Vagina (tissue), 2 donors: Measurements from ENCODE around the gene DDIT4. TPM values are rescaled to one million over a fixed set of nuclear protein-coding genes. Genes with fewer than 3 reads are reported as not detected.

Experiments
- DNase-seq, 2 donors: peaks; one replicate each; pipeline ENCODE4 v3.0.0-alpha.2; 2017; ENCODE audit errors: extremely low spot score in 2 of 2
- H3K27ac ChIP-seq: fragments of 200-600 bp; sonication (generic); one replicate; pipeline ENCODE4 v1.5.1; 2019
- H3K27me3 ChIP-seq: fragments of 200-600 bp; sonication (generic); one replicate; pipeline ENCODE4 v1.5.1; 2019
- H3K36me3 ChIP-seq, 2 donors: fragments of 200-600 bp; sonication (generic); one replicate each; pipeline ENCODE4 v1.5.1; 2017 to 2019
- H3K4me1 ChIP-seq: fragments of 200-600 bp; sonication (generic); one replicate; pipeline ENCODE4 v1.5.1; 2019
- H3K4me3 ChIP-seq, 2 donors: fragments of 200-600 bp; sonication (generic); 1 replicate in 1 of 2; 2 replicates in 1 of 2; pipeline ENCODE4 v1.5.1; 2016 to 2019
- H3K9me3 ChIP-seq: fragments of 200-600 bp; sonication (generic); one replicate; pipeline ENCODE4 v1.5.1; 2019
- CTCF ChIP-seq, 3 experiments: fragments of 450-650 bp in 2 of 3; fragments of 200-600 bp in 1 of 3; sonication (generic) in 1 of 3; IDR thresholded peaks; one replicate each; pipeline ENCODE4 v1.5.1; 2017 to 2019; ENCODE audit warnings: antibody characterized with exemption in 3 of 3, mild to moderate bottlenecking in 2 of 3, moderate library complexity in 2 of 3
- POLR2A ChIP-seq, 2 donors: fragments of 450-650 bp; IDR thresholded peaks; one replicate each; pipeline ENCODE4 v1.6.1; 2017; ENCODE audit warnings: antibody characterized with exemption in 2 of 2, mild to moderate bottlenecking in 2 of 2, moderate library complexity in 2 of 2
- POLR2AphosphoS5 ChIP-seq, 2 donors: sonication (generic); formaldehyde crosslinking; IDR thresholded peaks; one replicate each; pipeline ENCODE4 v1.9.0; 2017; ENCODE audit warnings: antibody characterized with exemption in 2 of 2, mild to moderate bottlenecking in 2 of 2, low read depth in 1 of 2; ENCODE audit not compliant: insufficient read depth in 1 of 2
- intact Hi-C: fragments of 100-400 bp; cut with DNase I; formaldehyde crosslinking; loops from one replicate; pipeline ENCODE4 v1.15.1; 2023
- total RNA-seq: library from RNA; depleted of rRNA; stranded (reverse); fragments of >200 nt; gene quantifications from one replicate; pipeline ENCODE4 v1.2.3, GENCODE V29; 2016

The DDIT4 gene
- total RNA-seq, 1 donor from 2014 or later: 1,063 TPM

DNA sequence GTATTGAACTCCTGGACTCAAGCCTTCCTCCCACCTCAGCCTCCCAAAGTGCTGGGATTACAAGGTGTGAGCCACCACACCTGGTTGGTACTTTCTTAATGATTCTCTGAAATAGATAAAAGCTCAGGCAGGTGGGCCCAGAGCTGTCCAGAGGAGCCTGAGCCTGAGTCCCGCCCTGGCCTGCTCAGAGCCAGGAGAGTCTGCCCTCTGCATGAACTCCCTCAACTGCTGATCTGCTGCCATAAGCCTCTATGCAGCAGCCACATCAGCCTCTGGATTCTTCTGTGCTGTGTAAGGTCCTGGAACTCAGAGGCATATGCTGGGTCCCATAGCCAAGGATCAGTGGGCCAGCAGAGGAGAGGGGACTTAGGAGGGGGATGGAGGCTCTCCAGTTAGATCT, 23.1 kb upstream of the DDIT4 start:
- Histone ChIP-seq H3K9me3 (no peaks in the 10 kb centered on the region), H3K27me3 (no peaks in the 10 kb centered on the region), H3K4me3 (no peak overlapping the region), H3K4me1 (peaks cover 100% of the 10 kb centered on the region), H3K36me3 (no peaks in the 10 kb centered on the region), H3K27ac (peak overlapping the region; percentile 98)
- peak in 1 of 2 donors; percentile 94 for DNase-seq
- no peak for TF ChIP-seq CTCF (IDR thresholded peaks at IDR 0.05)
- TF ChIP-seq POLR2AphosphoS5 (IDR thresholded peaks at IDR 0.05; ENCODE audit: insufficient read depth in 1 of 2, low read depth in 1 of 2): peak; percentile 64 to 86
- intact Hi-C loops: loop anchor here (5.0 kb wide), 1 partner anchor 33 kb away; the partner anchor contains the start of genes ANAPC16 and ASCC1

DNA sequence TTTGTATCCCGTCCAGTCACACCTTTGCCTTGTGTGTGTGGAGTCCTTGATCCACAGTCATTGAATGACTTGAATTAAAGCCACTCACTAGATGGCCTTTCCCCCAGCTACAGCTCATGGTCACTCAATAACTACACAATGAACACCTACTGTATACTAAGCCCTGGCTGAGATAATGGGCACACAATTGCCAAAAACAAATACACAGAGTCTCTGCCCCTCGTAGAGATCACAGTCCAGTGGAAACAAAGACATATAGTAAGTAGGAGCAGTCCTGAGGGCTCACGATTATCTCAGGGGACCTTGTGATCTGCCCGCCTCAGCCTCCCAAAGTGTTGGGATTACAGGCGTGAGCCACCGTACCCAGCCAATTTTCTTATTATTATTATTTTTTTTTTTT, 22.1 kb upstream of the DDIT4 start:
- no peak for TF ChIP-seq POLR2AphosphoS5 (IDR thresholded peaks at IDR 0.05; ENCODE audit: insufficient read depth in 1 of 2, low read depth in 1 of 2)
- no peak for TF ChIP-seq POLR2A (IDR thresholded peaks at IDR 0.05)
- no peak for TF ChIP-seq CTCF (IDR thresholded peaks at IDR 0.05)
- no peaks in the 10 kb centered on the region for H3K36me3 ChIP-seq
- H3K27me3 ChIP-seq: no peaks in the 10 kb centered on the region
- no peak for DNase-seq
- H3K9me3 ChIP-seq: no peaks in the 10 kb centered on the region
- H3K27ac ChIP-seq: peak overlapping the region; percentile 98
- H3K4me1 ChIP-seq: peaks cover 100% of the 10 kb centered on the region
- intact Hi-C loops: loop anchor here (5.0 kb wide), 1 partner anchor 34 kb away; the partner anchor contains the start of genes ANAPC16 and ASCC1
- no peak overlapping the region for H3K4me3 ChIP-seq

DNA sequence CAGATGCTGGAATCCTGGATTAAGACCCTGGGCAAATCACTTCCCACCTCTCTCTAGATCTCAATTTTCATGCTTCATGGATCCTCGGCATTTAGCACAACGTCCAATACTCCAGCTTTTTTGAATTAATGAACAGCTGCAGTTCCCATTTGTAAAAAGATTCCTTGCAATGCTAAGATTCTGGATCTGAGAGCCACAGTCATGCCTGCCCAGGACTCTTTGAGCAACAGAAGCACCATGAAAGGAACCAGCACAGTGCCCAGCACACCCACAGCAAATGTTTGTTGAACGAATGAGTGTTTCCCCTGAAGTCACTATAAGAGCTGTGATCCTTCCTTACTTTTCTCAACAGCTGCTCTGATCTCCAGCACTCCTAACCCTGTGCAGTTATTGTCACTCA, 20.8 kb upstream of the DDIT4 start:
- Histone ChIP-seq H3K9me3 (no peaks in the 10 kb centered on the region), H3K27ac (peak overlapping the region; percentile 98), H3K4me1 (peaks cover 96% of the 10 kb centered on the region), H3K4me3 (no peak overlapping the region), H3K27me3 (no peaks in the 10 kb centered on the region), H3K36me3 (no peaks in the 10 kb centered on the region)
- intact Hi-C loops: loop anchor here (5.0 kb wide), 1 partner anchor 36 kb away; the partner anchor contains the start of genes ANAPC16 and ASCC1
- no peak for TF ChIP-seq CTCF (IDR thresholded peaks at IDR 0.05)
- TF ChIP-seq POLR2A (IDR thresholded peaks at IDR 0.05): no peak
- DNase-seq: no peak

- peaks cover 94% of the 10 kb centered on the region for H3K4me1 ChIP-seq
Observed at GRCh38 chr10:72253578-72253977, 20.1 kb upstream of the DDIT4 start.

More at GRCh38 chr10:72253578-72253977, 20.1 kb upstream of the DDIT4 start:
- TF ChIP-seq CTCF (IDR thresholded peaks at IDR 0.05) (no peak), POLR2A (IDR thresholded peaks at IDR 0.05) (no peak), POLR2AphosphoS5 (IDR thresholded peaks at IDR 0.05; ENCODE audit: insufficient read depth in 1 of 2, low read depth in 1 of 2) (no peak)
- Histone ChIP-seq H3K27ac (peak overlapping the region; percentile 98), H3K27me3 (no peaks in the 10 kb centered on the region), H3K4me3 (no peak overlapping the region), H3K36me3 (no peaks in the 10 kb centered on the region), H3K9me3 (no peaks in the 10 kb centered on the region)
- intact Hi-C loops: loop anchor here (5.0 kb wide), 1 partner anchor 36 kb away; the partner anchor contains the start of genes ANAPC16 and ASCC1
- DNase-seq: no peak
